Osteoblast (primary cell): Measurements from ENCODE around the gene CREG2. TPM values are rescaled to one million over a fixed set of nuclear protein-coding genes. Genes with fewer than 3 reads are reported as not detected.

Experiments used
- DNase-seq: peaks from one replicate; pipeline ENCODE4 v3.0.0; 2011; ENCODE audit warnings: low spot score, mixed read lengths; ENCODE audit not compliant: insufficient read length; ENCODE audit errors: missing footprints
- H2AFZ ChIP-seq: 2 replicates; pipeline ENCODE4 v1.6.0; 2011; ENCODE audit warnings: mild to moderate bottlenecking, low read length
- H3K27ac ChIP-seq: 2 replicates; pipeline ENCODE4 v1.5.1; 2011; ENCODE audit warnings: mild to moderate bottlenecking, low read depth, low read length, moderate library complexity
- H3K27me3 ChIP-seq: 2 replicates; pipeline ENCODE4 v1.6.0; 2012; ENCODE audit warnings: mild to moderate bottlenecking, control low read depth, inconsistent platforms, low read length, moderate library complexity; ENCODE audit not compliant: insufficient read depth
- H3K36me3 ChIP-seq: 2 replicates; pipeline ENCODE4 v1.5.1; 2011; ENCODE audit warnings: mild to moderate bottlenecking, low read length, control low read depth, moderate library complexity; ENCODE audit not compliant: insufficient read depth
- H3K4me1 ChIP-seq: 2 replicates; pipeline ENCODE4 v1.5.1; 2011; ENCODE audit warnings: mild to moderate bottlenecking, low read length, control low read depth, moderate library complexity; ENCODE audit not compliant: insufficient read depth
- H3K4me2 ChIP-seq: 2 replicates; pipeline ENCODE4 v1.6.0; 2011; ENCODE audit warnings: mild to moderate bottlenecking, low read length; ENCODE audit not compliant: insufficient read depth
- H3K4me3 ChIP-seq: fragments of 200-600 bp; sonication (generic); 3 replicates; pipeline ENCODE4 v1.5.1; 2012; ENCODE audit warnings: mild to moderate bottlenecking, low read length, inconsistent platforms; ENCODE audit not compliant: insufficient read depth
- H3K79me2 ChIP-seq: 2 replicates; pipeline ENCODE4 v1.6.0; 2012; ENCODE audit warnings: mild to moderate bottlenecking, low read length, control low read depth, inconsistent platforms; ENCODE audit not compliant: insufficient read depth
- H3K9me3 ChIP-seq: 2 replicates; pipeline ENCODE4 v1.5.1; 2011; ENCODE audit warnings: low read depth, low read length, control low read depth
- H4K20me1 ChIP-seq: 2 replicates; pipeline ENCODE4 v1.6.0; 2012; ENCODE audit warnings: mild to moderate bottlenecking, low read length, control low read depth; ENCODE audit not compliant: insufficient read depth
- total RNA-seq: library from RNA; depleted of rRNA; stranded (reverse); fragments of >200 nt; gene quantifications from 2 replicates; pipeline ENCODE4 v1.2.3, GENCODE V29; 2012
- TF ChIP-seq, protein P1 (sequence below): IDR thresholded peaks from 2 replicates; pipeline ENCODE4 v1.5.1; 2011; ENCODE audit warnings: mild to moderate bottlenecking, low read depth, low read length, moderate library complexity; ENCODE audit errors: extremely low read depth

CREG2 gene
- total RNA-seq, 1 donor = 0.36 TPM

DNA sequence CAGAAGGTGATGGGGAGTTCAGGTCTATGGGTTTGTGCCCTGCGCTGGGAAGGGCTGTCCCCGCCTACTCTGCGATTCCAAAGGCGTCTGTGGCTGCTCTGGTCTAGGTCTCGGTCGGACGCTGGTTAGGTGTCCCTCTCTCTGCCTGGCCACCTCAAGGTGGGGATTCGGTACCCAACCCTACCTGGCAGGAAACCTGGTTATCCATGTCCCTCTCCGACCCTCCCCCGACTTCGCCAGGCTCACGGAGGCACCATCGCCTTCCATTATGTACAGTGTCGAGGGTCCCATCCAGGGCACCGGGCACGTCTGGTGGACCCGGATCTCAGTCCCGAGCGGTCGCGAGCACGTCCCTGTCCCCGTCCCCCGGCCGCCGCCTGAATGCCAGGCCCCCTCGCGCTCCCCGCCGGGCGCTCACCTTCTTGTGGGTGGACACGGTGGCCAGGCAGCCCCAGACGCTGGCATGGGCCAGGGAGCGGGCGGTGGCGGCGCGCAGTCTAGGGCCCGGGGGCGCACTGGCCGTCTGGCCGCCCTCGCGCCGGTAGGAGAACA, 628 bp downstream of the CREG2 start:
- Histone ChIP-seq H4K20me1 (peaks cover 3% of the 10 kb centered on the region), H3K4me3 (peak overlapping the region; percentile 67), H3K27ac (no peak overlapping the region), H3K36me3 (peaks cover 3% of the 10 kb centered on the region), H3K9me3 (no peaks in the 10 kb centered on the region), H2AFZ (peak overlapping the region; percentile 54), H3K4me1 (peaks cover 23% of the 10 kb centered on the region), H3K79me2 (no peaks in the 10 kb centered on the region), H3K4me2 (peak overlapping the region; percentile 79), H3K27me3 (peaks cover 29% of the 10 kb centered on the region)
- TF ChIP-seq, protein P1, sequence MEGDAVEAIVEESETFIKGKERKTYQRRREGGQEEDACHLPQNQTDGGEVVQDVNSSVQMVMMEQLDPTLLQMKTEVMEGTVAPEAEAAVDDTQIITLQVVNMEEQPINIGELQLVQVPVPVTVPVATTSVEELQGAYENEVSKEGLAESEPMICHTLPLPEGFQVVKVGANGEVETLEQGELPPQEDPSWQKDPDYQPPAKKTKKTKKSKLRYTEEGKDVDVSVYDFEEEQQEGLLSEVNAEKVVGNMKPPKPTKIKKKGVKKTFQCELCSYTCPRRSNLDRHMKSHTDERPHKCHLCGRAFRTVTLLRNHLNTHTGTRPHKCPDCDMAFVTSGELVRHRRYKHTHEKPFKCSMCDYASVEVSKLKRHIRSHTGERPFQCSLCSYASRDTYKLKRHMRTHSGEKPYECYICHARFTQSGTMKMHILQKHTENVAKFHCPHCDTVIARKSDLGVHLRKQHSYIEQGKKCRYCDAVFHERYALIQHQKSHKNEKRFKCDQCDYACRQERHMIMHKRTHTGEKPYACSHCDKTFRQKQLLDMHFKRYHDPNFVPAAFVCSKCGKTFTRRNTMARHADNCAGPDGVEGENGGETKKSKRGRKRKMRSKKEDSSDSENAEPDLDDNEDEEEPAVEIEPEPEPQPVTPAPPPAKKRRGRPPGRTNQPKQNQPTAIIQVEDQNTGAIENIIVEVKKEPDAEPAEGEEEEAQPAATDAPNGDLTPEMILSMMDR = no peak
- DNase-seq = no peak

- H3K4me3 ChIP-seq = no peak overlapping the region
- no peaks in the 10 kb centered on the region for H3K36me3 ChIP-seq
- H3K27ac ChIP-seq = no peak overlapping the region
- H3K27me3 ChIP-seq = peaks cover 29% of the 10 kb centered on the region
- TF ChIP-seq, protein P1 = no peak
- no peak for DNase-seq
- H3K79me2 ChIP-seq = no peaks in the 10 kb centered on the region
- H3K4me2 ChIP-seq = no peak overlapping the region
- no peaks in the 10 kb centered on the region for H3K9me3 ChIP-seq
- no peak overlapping the region for H2AFZ ChIP-seq
- peaks cover 5% of the 10 kb centered on the region for H4K20me1 ChIP-seq
- H3K4me1 ChIP-seq = peaks cover 18% of the 10 kb centered on the region
Observed at GRCh38 chr2:101383016-101383541, 4.2 kb downstream of the CREG2 start.

GRCh38 chr2:101382442-101382841, 4.9 kb downstream of the CREG2 start:
- H3K27ac ChIP-seq = no peak overlapping the region
- no peak overlapping the region for H3K4me2 ChIP-seq
- H2AFZ ChIP-seq = no peak overlapping the region
- no peaks in the 10 kb centered on the region for H3K9me3 ChIP-seq
- H3K36me3 ChIP-seq = no peaks in the 10 kb centered on the region
- peaks cover 5% of the 10 kb centered on the region for H4K20me1 ChIP-seq
- TF ChIP-seq, protein P1 = no peak
- DNase-seq = no peak
- peaks cover 24% of the 10 kb centered on the region for H3K27me3 ChIP-seq
- H3K4me1 ChIP-seq = peaks cover 13% of the 10 kb centered on the region
- no peak overlapping the region for H3K4me3 ChIP-seq
- H3K79me2 ChIP-seq = no peaks in the 10 kb centered on the region

DNA sequence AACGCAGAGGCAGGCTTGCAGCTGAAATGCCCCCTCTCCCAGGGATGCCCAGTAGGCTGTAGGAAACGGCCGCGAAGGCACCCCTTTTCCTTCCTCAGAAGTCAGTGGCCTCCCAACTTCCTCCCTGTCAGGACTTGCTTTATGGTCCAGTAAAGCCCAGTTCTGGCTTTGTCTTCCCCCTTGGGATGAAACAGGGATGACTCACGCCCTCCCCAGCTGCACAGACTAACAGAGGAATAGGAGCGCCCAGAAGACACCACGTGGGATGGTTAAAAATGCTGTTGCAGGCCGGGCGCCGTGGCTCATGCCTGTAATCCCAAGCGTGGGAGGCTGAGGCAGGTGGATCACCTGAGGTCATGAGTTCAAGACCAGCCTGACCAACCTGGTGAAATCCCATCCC, 6.9 kb downstream of the CREG2 start:
- Histone ChIP-seq H3K9me3 (no peaks in the 10 kb centered on the region), H3K27me3 (peaks cover 6% of the 10 kb centered on the region), H3K4me3 (no peak overlapping the region), H2AFZ (no peak overlapping the region), H3K36me3 (no peaks in the 10 kb centered on the region), H3K27ac (no peak overlapping the region), H3K79me2 (no peaks in the 10 kb centered on the region), H3K4me1 (peaks cover 9% of the 10 kb centered on the region), H3K4me2 (no peak overlapping the region), H4K20me1 (peaks cover 5% of the 10 kb centered on the region)
- DNase-seq = peak; percentile 98
- TF ChIP-seq, protein P1 = no peak
